ENCODE measurements around the gene EME1.

The EME1 gene

DNA sequence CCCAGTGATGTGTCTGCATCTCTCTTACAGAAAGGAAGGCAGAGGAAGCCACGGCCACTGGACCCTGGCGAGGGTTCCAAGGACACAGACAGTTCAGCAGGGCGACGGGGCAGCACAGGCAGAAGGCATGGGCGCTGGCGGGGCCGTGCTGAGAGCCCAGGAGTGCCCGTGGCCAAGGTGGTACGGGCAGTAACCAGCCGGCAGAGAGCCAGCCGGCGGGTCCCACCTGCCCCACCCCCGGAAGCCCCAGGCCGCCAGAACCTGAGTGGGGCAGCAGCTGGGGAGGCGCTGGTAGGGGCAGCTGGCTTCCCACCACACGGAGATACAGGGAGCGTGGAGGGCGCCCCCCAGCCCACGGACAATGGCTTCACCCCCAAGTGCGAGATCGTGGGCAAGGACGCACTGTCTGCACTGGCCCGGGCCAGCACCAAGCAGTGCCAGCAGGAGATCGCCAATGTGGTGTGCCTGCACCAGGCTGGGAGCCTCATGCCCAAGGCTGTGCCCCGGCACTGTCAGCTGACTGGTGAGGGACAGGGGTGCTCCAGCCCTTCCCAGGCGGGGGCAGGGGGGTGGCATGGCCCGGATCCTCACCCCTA lies 19.3 kb upstream of the EME1 start:
- DNase-seq (ENCODE audit: low read depth in 1 of 2, low spot score in 1 of 2): no peak
- H3K27ac ChIP-seq (replicated peaks): no peak overlapping the region
- H3K4me3 ChIP-seq (replicated peaks; ENCODE audit: insufficient read depth, low read length): no peak overlapping the region
- no peak for TF ChIP-seq SPI1 (IDR thresholded peaks at IDR 0.05; ENCODE audit: borderline replicate concordance, low read depth)
- TF ChIP-seq POLR2AphosphoS5 (IDR thresholded peaks at IDR 0.05; ENCODE audit: low read depth): no peak
- TF ChIP-seq REST (IDR thresholded peaks at IDR 0.05; ENCODE audit: insufficient replicate concordance, low read depth): no peak
- no peak for TF ChIP-seq GABPA (IDR thresholded peaks at IDR 0.05; ENCODE audit: low read depth)
- H3K27me3 ChIP-seq (ENCODE audit: insufficient read depth, poor library complexity, severe bottlenecking): no peaks in the 10 kb centered on the region

- no peak overlapping the region for H3K27ac ChIP-seq (replicated peaks)
- TF ChIP-seq SPI1 (IDR thresholded peaks at IDR 0.05; ENCODE audit: borderline replicate concordance, low read depth) (no peak), POLR2AphosphoS5 (IDR thresholded peaks at IDR 0.05; ENCODE audit: low read depth) (no peak), REST (IDR thresholded peaks at IDR 0.05; ENCODE audit: insufficient replicate concordance, low read depth) (no peak), GABPA (IDR thresholded peaks at IDR 0.05; ENCODE audit: low read depth) (no peak)
- TF ChIP-seq, protein P1, sequence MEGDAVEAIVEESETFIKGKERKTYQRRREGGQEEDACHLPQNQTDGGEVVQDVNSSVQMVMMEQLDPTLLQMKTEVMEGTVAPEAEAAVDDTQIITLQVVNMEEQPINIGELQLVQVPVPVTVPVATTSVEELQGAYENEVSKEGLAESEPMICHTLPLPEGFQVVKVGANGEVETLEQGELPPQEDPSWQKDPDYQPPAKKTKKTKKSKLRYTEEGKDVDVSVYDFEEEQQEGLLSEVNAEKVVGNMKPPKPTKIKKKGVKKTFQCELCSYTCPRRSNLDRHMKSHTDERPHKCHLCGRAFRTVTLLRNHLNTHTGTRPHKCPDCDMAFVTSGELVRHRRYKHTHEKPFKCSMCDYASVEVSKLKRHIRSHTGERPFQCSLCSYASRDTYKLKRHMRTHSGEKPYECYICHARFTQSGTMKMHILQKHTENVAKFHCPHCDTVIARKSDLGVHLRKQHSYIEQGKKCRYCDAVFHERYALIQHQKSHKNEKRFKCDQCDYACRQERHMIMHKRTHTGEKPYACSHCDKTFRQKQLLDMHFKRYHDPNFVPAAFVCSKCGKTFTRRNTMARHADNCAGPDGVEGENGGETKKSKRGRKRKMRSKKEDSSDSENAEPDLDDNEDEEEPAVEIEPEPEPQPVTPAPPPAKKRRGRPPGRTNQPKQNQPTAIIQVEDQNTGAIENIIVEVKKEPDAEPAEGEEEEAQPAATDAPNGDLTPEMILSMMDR (IDR thresholded peaks at IDR 0.05; ENCODE audit: insufficient read depth, low read length): no peak
- no peak for DNase-seq (ENCODE audit: low read depth in 1 of 2, low spot score in 1 of 2)
- H3K4me3 ChIP-seq (replicated peaks; ENCODE audit: insufficient read depth, low read length): no peak overlapping the region
- no peaks in the 10 kb centered on the region for H3K27me3 ChIP-seq (ENCODE audit: insufficient read depth, poor library complexity, severe bottlenecking)
Observed at GRCh38 chr17:50354198-50354597, 18.8 kb upstream of the EME1 start.

DNA sequence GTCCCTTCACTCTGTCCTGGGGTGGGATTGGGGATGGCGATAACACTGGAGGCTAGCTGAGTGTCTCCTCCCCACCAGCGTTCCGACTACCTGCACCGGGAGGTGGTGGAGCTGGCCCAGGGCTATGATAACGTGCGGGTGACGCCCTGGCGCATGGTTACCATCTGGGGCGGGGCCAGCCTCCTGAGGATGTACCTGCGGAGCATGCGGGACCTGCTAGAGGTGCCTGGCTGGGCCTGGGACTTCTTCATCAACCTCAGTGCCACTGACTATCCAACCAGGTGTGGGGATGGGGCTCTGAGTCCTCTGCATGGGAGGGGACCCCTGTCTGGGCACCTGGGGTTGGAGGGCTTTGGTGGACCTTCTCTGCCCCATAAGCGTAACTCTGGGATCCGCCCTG lies 18.3 kb upstream of the EME1 start:
- no peak for DNase-seq (ENCODE audit: low read depth in 1 of 2, low spot score in 1 of 2)
- no peaks in the 10 kb centered on the region for H3K27me3 ChIP-seq (ENCODE audit: insufficient read depth, poor library complexity, severe bottlenecking)
- no peak overlapping the region for H3K4me3 ChIP-seq (replicated peaks; ENCODE audit: insufficient read depth, low read length)
- no peak overlapping the region for H3K27ac ChIP-seq (replicated peaks)
- TF ChIP-seq GABPA (IDR thresholded peaks at IDR 0.05; ENCODE audit: low read depth): no peak
- no peak for TF ChIP-seq SPI1 (IDR thresholded peaks at IDR 0.05; ENCODE audit: borderline replicate concordance, low read depth)
- TF ChIP-seq, protein P1 (IDR thresholded peaks at IDR 0.05; ENCODE audit: insufficient read depth, low read length): no peak
- TF ChIP-seq REST (IDR thresholded peaks at IDR 0.05; ENCODE audit: insufficient replicate concordance, low read depth): no peak
- no peak; the same call in 1 of the 2 replicates for TF ChIP-seq POLR2AphosphoS5 (IDR thresholded peaks at IDR 0.05; ENCODE audit: low read depth)

All from HL-60 (cell line).